Liver (tissue), 9 donors: Measurements from ENCODE around the gene IRAG1. TPM values are rescaled to one million over a fixed set of nuclear protein-coding genes. Genes with fewer than 3 reads are reported as not detected.

Source experiments
- DNase-seq: peaks from one replicate; pipeline ENCODE4 v3.0.0-alpha.2; 2017; ENCODE audit warnings: low spot score
- H3K27ac ChIP-seq, 2 donors: one replicate each; pipeline ENCODE4 v1.7.0; 2013; ENCODE audit warnings: inconsistent platforms in 2 of 2, low read length in 2 of 2, control low read depth in 1 of 2, low read depth in 1 of 2, mild to moderate bottlenecking in 1 of 2
- H3K27me3 ChIP-seq, 4 donors: one replicate each; pipeline versions ENCODE4 v1.6.1 to v1.7.0; 2013; ENCODE audit warnings: low read length in 3 of 4, inconsistent platforms in 1 of 4, mild to moderate bottlenecking in 1 of 4, moderate library complexity in 1 of 4; ENCODE audit not compliant: control insufficient read depth in 4 of 4, insufficient read depth in 4 of 4
- H3K36me3 ChIP-seq, 4 donors: one replicate each; pipeline versions ENCODE4 v1.6.1 to v1.7.0; 2013; ENCODE audit warnings: low read length in 3 of 4, mild to moderate bottlenecking in 3 of 4, low read depth in 1 of 4, moderate library complexity in 1 of 4; ENCODE audit not compliant: control insufficient read depth in 4 of 4, insufficient read depth in 3 of 4
- H3K4me1 ChIP-seq, 4 donors: one replicate each; pipeline versions ENCODE4 v1.6.1 to v1.7.0; 2013; ENCODE audit warnings: low read length in 3 of 4, mild to moderate bottlenecking in 3 of 4, moderate library complexity in 1 of 4; ENCODE audit not compliant: control insufficient read depth in 4 of 4, insufficient read depth in 4 of 4
- H3K4me3 ChIP-seq, 3 donors: one replicate each; pipeline versions ENCODE4 v1.6.1 to v1.7.0; 2013; ENCODE audit warnings: low read length in 3 of 3, control low read depth in 1 of 3, low read depth in 1 of 3, mild to moderate bottlenecking in 1 of 3
- H3K9ac ChIP-seq, 2 donors: one replicate each; pipeline ENCODE4 v1.7.0; 2013; ENCODE audit warnings: low read length in 2 of 2, mild to moderate bottlenecking in 2 of 2, moderate library complexity in 2 of 2, control low read depth in 1 of 2, low read depth in 1 of 2
- H3K9me3 ChIP-seq, 4 donors: one replicate each; pipeline versions ENCODE4 v1.6.1 to v1.7.0; 2013; ENCODE audit warnings: low read length in 3 of 4; ENCODE audit not compliant: control insufficient read depth in 4 of 4
- FOXA2 ChIP-seq: IDR thresholded peaks from 2 replicates; pipeline ENCODE4 v1.6.1; 2016; ENCODE audit warnings: antibody characterized with exemption
- GABPA ChIP-seq, 2 donors: IDR thresholded peaks in 1 of 2; conservative IDR thresholded peaks in 1 of 2; 2 replicates each; pipeline ENCODE4 v1.6.1; 2016; ENCODE audit warnings: antibody characterized with exemption in 2 of 2, mild to moderate bottlenecking in 1 of 2, moderate library complexity in 1 of 2
- HNF4A ChIP-seq, 2 donors: conservative IDR thresholded peaks; 2 replicates each; pipeline ENCODE4 v1.6.1; 2016; ENCODE audit warnings: antibody characterized with exemption in 2 of 2, mild to moderate bottlenecking in 2 of 2
- HNF4G ChIP-seq: IDR thresholded peaks from 2 replicates; pipeline ENCODE4 v1.6.1; 2016; ENCODE audit warnings: antibody characterized with exemption
- JUND ChIP-seq, 2 donors: IDR thresholded peaks; 2 replicates each; pipeline ENCODE4 v1.6.1; 2016; ENCODE audit warnings: antibody characterized with exemption in 2 of 2
- RAD21 ChIP-seq, 2 donors: IDR thresholded peaks; 2 replicates each; pipeline ENCODE4 v1.6.1; 2016; ENCODE audit warnings: antibody characterized with exemption in 2 of 2, mild to moderate bottlenecking in 2 of 2
- RXRA ChIP-seq, 2 donors: IDR thresholded peaks; 2 replicates each; pipeline ENCODE4 v1.6.1; 2017 to 2018; ENCODE audit warnings: antibody characterized with exemption in 2 of 2, mild to moderate bottlenecking in 1 of 2
- SP1 ChIP-seq: IDR thresholded peaks from 2 replicates; pipeline ENCODE4 v1.6.1; 2018; ENCODE audit warnings: antibody characterized with exemption, mild to moderate bottlenecking
- YY1 ChIP-seq: IDR thresholded peaks from 2 replicates; pipeline ENCODE4 v1.6.1; 2016; ENCODE audit warnings: antibody characterized with exemption, mild to moderate bottlenecking
- WGBS: extraction: QIAGEN DNeasy Blood & Tissue Kit; methylation state at CpG from one replicate; pipeline ENCODE4 v1.1.7; 2013; 5-methylcytosine and 5-hydroxymethylcytosine counted together
- polyA plus RNA-seq, 2 donors: library from polyadenylated mRNA; stranded (reverse) in 1 of 2; unstranded in 1 of 2; fragments of 200-250 nt in 1 of 2; fragments of >200 nt in 1 of 2; fragmentation: Nextera tagmentation in 1 of 2; extraction: Ambion mirVana in 1 of 2; gene quantifications; one replicate each; pipeline versions ENCODE4 v1.2.1 to v1.2.3, GENCODE V29; 2013 to 2015
- total RNA-seq, 2 donors: library from RNA; depleted of rRNA; stranded (reverse); fragments of >200 nt; gene quantifications; one replicate each; pipeline ENCODE4 v1.2.3, GENCODE V29; 2014
- TF ChIP-seq, protein P1 (sequence below): IDR thresholded peaks from 2 replicates; pipeline ENCODE4 v1.6.1; 2016; ENCODE audit warnings: antibody characterized with exemption, mild to moderate bottlenecking
- TF ChIP-seq, protein P2 (sequence below): IDR thresholded peaks from 2 replicates; pipeline ENCODE4 v1.6.1; 2016; ENCODE audit warnings: antibody characterized with exemption
- TF ChIP-seq, protein P3 (sequence below): fragments of 150-350 bp; IDR thresholded peaks from 2 replicates; pipeline ENCODE4 v1.5.1; 2017; ENCODE audit warnings: improper control_type of control experiment, low read depth, low read length; ENCODE audit not compliant: missing input control
- TF ChIP-seq, protein P4 (sequence below): IDR thresholded peaks from 2 replicates; pipeline ENCODE4 v1.6.1; 2016; ENCODE audit warnings: antibody characterized with exemption
- donor health status: healthy.
- donor health status: healthy.
- donor health status: healthy.
- donor health status: healthy.
- donor health status: healthy.

IRAG1 gene
- total and polyA plus RNA-seq, 4 donors: 0.29 to 4.4 (median 2.0) TPM

- TF ChIP-seq, protein P1, sequence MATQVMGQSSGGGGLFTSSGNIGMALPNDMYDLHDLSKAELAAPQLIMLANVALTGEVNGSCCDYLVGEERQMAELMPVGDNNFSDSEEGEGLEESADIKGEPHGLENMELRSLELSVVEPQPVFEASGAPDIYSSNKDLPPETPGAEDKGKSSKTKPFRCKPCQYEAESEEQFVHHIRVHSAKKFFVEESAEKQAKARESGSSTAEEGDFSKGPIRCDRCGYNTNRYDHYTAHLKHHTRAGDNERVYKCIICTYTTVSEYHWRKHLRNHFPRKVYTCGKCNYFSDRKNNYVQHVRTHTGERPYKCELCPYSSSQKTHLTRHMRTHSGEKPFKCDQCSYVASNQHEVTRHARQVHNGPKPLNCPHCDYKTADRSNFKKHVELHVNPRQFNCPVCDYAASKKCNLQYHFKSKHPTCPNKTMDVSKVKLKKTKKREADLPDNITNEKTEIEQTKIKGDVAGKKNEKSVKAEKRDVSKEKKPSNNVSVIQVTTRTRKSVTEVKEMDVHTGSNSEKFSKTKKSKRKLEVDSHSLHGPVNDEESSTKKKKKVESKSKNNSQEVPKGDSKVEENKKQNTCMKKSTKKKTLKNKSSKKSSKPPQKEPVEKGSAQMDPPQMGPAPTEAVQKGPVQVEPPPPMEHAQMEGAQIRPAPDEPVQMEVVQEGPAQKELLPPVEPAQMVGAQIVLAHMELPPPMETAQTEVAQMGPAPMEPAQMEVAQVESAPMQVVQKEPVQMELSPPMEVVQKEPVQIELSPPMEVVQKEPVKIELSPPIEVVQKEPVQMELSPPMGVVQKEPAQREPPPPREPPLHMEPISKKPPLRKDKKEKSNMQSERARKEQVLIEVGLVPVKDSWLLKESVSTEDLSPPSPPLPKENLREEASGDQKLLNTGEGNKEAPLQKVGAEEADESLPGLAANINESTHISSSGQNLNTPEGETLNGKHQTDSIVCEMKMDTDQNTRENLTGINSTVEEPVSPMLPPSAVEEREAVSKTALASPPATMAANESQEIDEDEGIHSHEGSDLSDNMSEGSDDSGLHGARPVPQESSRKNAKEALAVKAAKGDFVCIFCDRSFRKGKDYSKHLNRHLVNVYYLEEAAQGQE: no peak
- TF ChIP-seq HNF4G (no peak), JUND (IDR thresholded peaks at IDR 0.05) (no peak)
- TF ChIP-seq, protein P2, sequence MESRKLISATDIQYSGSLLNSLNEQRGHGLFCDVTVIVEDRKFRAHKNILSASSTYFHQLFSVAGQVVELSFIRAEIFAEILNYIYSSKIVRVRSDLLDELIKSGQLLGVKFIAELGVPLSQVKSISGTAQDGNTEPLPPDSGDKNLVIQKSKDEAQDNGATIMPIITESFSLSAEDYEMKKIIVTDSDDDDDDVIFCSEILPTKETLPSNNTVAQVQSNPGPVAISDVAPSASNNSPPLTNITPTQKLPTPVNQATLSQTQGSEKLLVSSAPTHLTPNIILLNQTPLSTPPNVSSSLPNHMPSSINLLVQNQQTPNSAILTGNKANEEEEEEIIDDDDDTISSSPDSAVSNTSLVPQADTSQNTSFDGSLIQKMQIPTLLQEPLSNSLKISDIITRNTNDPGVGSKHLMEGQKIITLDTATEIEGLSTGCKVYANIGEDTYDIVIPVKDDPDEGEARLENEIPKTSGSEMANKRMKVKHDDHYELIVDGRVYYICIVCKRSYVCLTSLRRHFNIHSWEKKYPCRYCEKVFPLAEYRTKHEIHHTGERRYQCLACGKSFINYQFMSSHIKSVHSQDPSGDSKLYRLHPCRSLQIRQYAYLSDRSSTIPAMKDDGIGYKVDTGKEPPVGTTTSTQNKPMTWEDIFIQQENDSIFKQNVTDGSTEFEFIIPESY: no peak
Observed at GRCh38 chr11:10659339-10660216, 34.0 kb downstream of the IRAG1 start (continued).

DNA sequence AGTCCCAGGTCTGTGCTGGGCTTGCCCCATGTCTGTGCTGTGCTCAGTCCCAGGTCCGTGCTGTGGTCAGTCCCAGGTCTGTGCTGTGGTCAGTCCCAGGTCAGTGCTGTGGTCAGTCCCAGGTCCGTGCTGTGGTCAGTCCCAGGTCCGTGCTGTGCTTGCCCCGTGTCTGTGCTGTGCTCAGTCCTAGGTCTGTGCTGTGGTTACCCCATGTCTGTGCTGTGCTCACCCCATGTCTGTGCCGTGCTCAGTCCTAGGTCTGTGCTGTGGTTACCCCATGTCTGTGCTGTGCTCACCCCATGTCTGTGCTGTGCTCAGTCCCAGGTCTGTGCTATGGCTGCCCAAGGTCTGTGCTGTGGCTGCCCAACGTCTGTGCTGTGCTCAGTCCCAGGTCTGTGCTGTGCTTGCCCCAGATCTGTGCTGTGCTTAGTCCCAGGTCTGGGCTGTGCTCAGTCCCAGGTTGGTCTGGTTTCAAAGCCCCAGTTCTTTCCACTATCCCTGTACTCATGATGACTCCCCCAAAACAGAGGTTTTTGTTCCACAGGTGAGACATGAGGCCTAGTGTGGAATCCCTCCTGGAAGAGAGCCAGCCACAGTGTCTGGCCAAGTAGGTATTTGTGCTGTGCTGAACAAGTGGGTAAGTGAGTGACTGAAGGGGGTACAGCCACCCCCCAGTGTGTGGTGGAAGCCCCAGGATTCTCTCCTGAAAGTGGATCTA lies 34.8 kb downstream of the IRAG1 start:
- Histone ChIP-seq H3K4me1 (no peaks in the 10 kb centered on the region), H3K4me3 (no peak overlapping the region), H3K9me3 (no peaks in the 10 kb centered on the region), H3K27me3 (no peaks in the 10 kb centered on the region), H3K36me3 (no peaks in the 10 kb centered on the region), H3K9ac (no peak overlapping the region), H3K27ac (no peak overlapping the region)
- 89% methylated on average over 6 of the region's 6 CpGs for WGBS
- TF ChIP-seq, protein P3, sequence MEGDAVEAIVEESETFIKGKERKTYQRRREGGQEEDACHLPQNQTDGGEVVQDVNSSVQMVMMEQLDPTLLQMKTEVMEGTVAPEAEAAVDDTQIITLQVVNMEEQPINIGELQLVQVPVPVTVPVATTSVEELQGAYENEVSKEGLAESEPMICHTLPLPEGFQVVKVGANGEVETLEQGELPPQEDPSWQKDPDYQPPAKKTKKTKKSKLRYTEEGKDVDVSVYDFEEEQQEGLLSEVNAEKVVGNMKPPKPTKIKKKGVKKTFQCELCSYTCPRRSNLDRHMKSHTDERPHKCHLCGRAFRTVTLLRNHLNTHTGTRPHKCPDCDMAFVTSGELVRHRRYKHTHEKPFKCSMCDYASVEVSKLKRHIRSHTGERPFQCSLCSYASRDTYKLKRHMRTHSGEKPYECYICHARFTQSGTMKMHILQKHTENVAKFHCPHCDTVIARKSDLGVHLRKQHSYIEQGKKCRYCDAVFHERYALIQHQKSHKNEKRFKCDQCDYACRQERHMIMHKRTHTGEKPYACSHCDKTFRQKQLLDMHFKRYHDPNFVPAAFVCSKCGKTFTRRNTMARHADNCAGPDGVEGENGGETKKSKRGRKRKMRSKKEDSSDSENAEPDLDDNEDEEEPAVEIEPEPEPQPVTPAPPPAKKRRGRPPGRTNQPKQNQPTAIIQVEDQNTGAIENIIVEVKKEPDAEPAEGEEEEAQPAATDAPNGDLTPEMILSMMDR: no peak
- no peak for TF ChIP-seq SP1
- TF ChIP-seq FOXA2: no peak
- no peak for TF ChIP-seq RAD21 (IDR thresholded peaks at IDR 0.05)
- TF ChIP-seq, protein P4, sequence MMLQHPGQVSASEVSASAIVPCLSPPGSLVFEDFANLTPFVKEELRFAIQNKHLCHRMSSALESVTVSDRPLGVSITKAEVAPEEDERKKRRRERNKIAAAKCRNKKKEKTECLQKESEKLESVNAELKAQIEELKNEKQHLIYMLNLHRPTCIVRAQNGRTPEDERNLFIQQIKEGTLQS: no peak
- no peak for TF ChIP-seq JUND (IDR thresholded peaks at IDR 0.05)
- no peak for TF ChIP-seq YY1
- no peak for TF ChIP-seq HNF4A (conservative IDR thresholded peaks at IDR 0.05)
- TF ChIP-seq GABPA (IDR thresholded peaks at IDR 0.05 in 1 of 2, conservative IDR thresholded peaks at IDR 0.05 in 1 of 2): no peak
- no peak for TF ChIP-seq RXRA (IDR thresholded peaks at IDR 0.05)
- TF ChIP-seq HNF4G: no peak
- no peak for DNase-seq
